Cortex of kidney (tissue), 1 donor: Measurements from ENCODE around the gene KDM2B.

Source experiments
- DNase-seq: peaks from one replicate; lab custom pipeline; 2025; lab: John Stamatoyannopoulos, UW

The KDM2B gene

GRCh38 chr12:121561009-121561395, 19.8 kb downstream of the KDM2B start:
- no peak for DNase-seq

- DNase-seq, result no peak
These were observed 20.3 kb downstream of the KDM2B start for GRCh38 chr12:121560392-121561008.

- no peak for DNase-seq
These were observed 21.9 kb downstream of the KDM2B start for GRCh38 chr12:121558956-121559355.

GRCh38 chr12:121550974-121551634, 29.7 kb downstream of the KDM2B start:
- no peak for DNase-seq

- no peak for DNase-seq
These were observed 31.7 kb downstream of the KDM2B start for GRCh38 chr12:121549075-121549474.

- no peak for DNase-seq
These were observed 35.3 kb downstream of the KDM2B start for GRCh38 chr12:121545480-121545879.

GRCh38 chr12:121543786-121544185, 37.0 kb downstream of the KDM2B start:
- DNase-seq, result no peak

GRCh38 chr12:121539908-121540307, 40.9 kb downstream of the KDM2B start:
- DNase-seq, result no peak

GRCh38 chr12:121538699-121539061, 42.1 kb downstream of the KDM2B start:
- DNase-seq, result no peak

GRCh38 chr12:121537814-121538698, 42.8 kb downstream of the KDM2B start:
- no peak for DNase-seq

- DNase-seq, result no peak
These were observed 43.7 kb downstream of the KDM2B start for GRCh38 chr12:121536899-121537813.

GRCh38 chr12:121536054-121536898, 44.5 kb downstream of the KDM2B start:
- DNase-seq, result no peak

GRCh38 chr12:121535150-121536053, 45.4 kb downstream of the KDM2B start:
- no peak for DNase-seq

- no peak for DNase-seq
These were observed 46.2 kb downstream of the KDM2B start for GRCh38 chr12:121534495-121535148.

GRCh38 chr12:121533394-121534090, 47.3 kb downstream of the KDM2B start:
- no peak for DNase-seq

GRCh38 chr12:121532503-121533393, 48.1 kb downstream of the KDM2B start:
- DNase-seq, result no peak

- DNase-seq, result no peak
These were observed 49.5 kb downstream of the KDM2B start for GRCh38 chr12:121531356-121531750.
